H9 (cell line): ENCODE results near the gene RPLP2. TPM values are rescaled to one million over a fixed set of nuclear protein-coding genes. Genes with fewer than 3 reads are reported as not detected.
A peak's percentile ranks its signal among the peaks of the same experiment; 100 is the strongest.

ENCODE experiments used
- DNase-seq: peaks from one replicate; pipeline ENCODE4 v3.0.0-alpha.2; 2017
- H2AFZ ChIP-seq: one replicate; pipeline ENCODE4 v1.6.1; 2013; ENCODE audit warnings: mild to moderate bottlenecking, low read length, control low read depth, moderate library complexity
- H2AK5ac ChIP-seq: 2 replicates; pipeline ENCODE4 v1.6.1; 2013; ENCODE audit warnings: low read length, control low read depth, mixed read lengths; ENCODE audit not compliant: insufficient read length
- H2BK120ac ChIP-seq: one replicate; pipeline ENCODE4 v1.6.1; 2013; ENCODE audit warnings: low read depth, mild to moderate bottlenecking, low read length, control low read depth, inconsistent platforms; ENCODE audit not compliant: poor library complexity, severe bottlenecking
- H2BK12ac ChIP-seq: 2 replicates; pipeline ENCODE4 v1.6.1; 2013; ENCODE audit warnings: low read length, control low read depth, mixed read lengths, low read depth; ENCODE audit not compliant: insufficient read length
- H2BK15ac ChIP-seq: 2 replicates; pipeline ENCODE4 v1.6.1; 2013; ENCODE audit warnings: low read depth, low read length, control low read depth
- H2BK20ac ChIP-seq: one replicate; pipeline ENCODE4 v1.6.1; 2013; ENCODE audit warnings: low read depth, mild to moderate bottlenecking, low read length, control low read depth, inconsistent platforms; ENCODE audit not compliant: poor library complexity, severe bottlenecking
- H2BK5ac ChIP-seq: 2 replicates; pipeline ENCODE4 v1.6.1; 2013; ENCODE audit warnings: low read length, control low read depth, mixed read lengths; ENCODE audit not compliant: insufficient read length
- H3K14ac ChIP-seq: 2 replicates; pipeline ENCODE4 v1.6.1; 2013; ENCODE audit warnings: low read length, control low read depth; ENCODE audit not compliant: insufficient read depth
- H3K18ac ChIP-seq: 2 replicates; pipeline ENCODE4 v1.6.1; 2013; ENCODE audit warnings: low read depth, mild to moderate bottlenecking, mixed read lengths, low read length, control low read depth; ENCODE audit not compliant: insufficient read length
- H3K23ac ChIP-seq: 2 replicates; pipeline ENCODE4 v1.6.1; 2013; ENCODE audit warnings: low read length, control low read depth, mixed read lengths, low read depth; ENCODE audit not compliant: insufficient read length
- H3K23me2 ChIP-seq: 2 replicates; pipeline ENCODE4 v1.6.1; 2013; ENCODE audit warnings: low read depth, mild to moderate bottlenecking, mixed read lengths, low read length, control low read depth; ENCODE audit not compliant: insufficient read length, poor library complexity, severe bottlenecking
- H3K27ac ChIP-seq: 2 replicates; pipeline ENCODE4 v1.5.1; 2013; ENCODE audit warnings: low read length, control low read depth, mixed read lengths, low read depth; ENCODE audit not compliant: insufficient read length
- H3K27me3 ChIP-seq: 2 replicates; pipeline ENCODE4 v1.6.1; 2013; ENCODE audit warnings: low read length, control low read depth, inconsistent platforms; ENCODE audit not compliant: insufficient read depth
- H3K4ac ChIP-seq: 2 replicates; pipeline ENCODE4 v1.6.1; 2013; ENCODE audit warnings: low read depth, mild to moderate bottlenecking, control low read depth, inconsistent platforms, low read length, moderate library complexity
- H3K4me1 ChIP-seq: 2 replicates; pipeline ENCODE4 v1.6.1; 2013; ENCODE audit warnings: low read length, control low read depth, inconsistent platforms; ENCODE audit not compliant: insufficient read depth
- H3K4me2 ChIP-seq: 2 replicates; pipeline ENCODE4 v1.6.1; 2013; ENCODE audit warnings: low read length, control low read depth, mixed read lengths; ENCODE audit not compliant: insufficient read length, insufficient read depth
- H3K56ac ChIP-seq: 2 replicates; pipeline ENCODE4 v1.6.1; 2013; ENCODE audit warnings: low read depth, mild to moderate bottlenecking, mixed read lengths, low read length, control low read depth; ENCODE audit not compliant: insufficient read length
- H3K79me1 ChIP-seq: 2 replicates; pipeline ENCODE4 v1.6.1; 2013; ENCODE audit warnings: low read depth, mild to moderate bottlenecking, moderate library complexity, low read length, control low read depth, inconsistent platforms; ENCODE audit not compliant: insufficient read depth, poor library complexity, severe bottlenecking
- H3K79me2 ChIP-seq: 2 replicates; pipeline ENCODE4 v1.6.1; 2013; ENCODE audit warnings: low read length, control low read depth, inconsistent platforms; ENCODE audit not compliant: insufficient read depth
- H3K9ac ChIP-seq: 2 replicates; pipeline ENCODE4 v1.6.1; 2013; ENCODE audit warnings: low read length, control low read depth, mixed read lengths; ENCODE audit not compliant: insufficient read length; ENCODE audit errors: extremely low read depth
- H3K9me3 ChIP-seq: one replicate; pipeline ENCODE4 v1.6.1; 2013; ENCODE audit warnings: low read depth, low read length, inconsistent platforms; ENCODE audit not compliant: control insufficient read depth
- H3T11ph ChIP-seq: one replicate; pipeline ENCODE4 v1.6.1; 2013; ENCODE audit warnings: mild to moderate bottlenecking, low read length, control low read depth, inconsistent platforms
- H4K20me1 ChIP-seq: one replicate; pipeline ENCODE4 v1.6.1; 2013; ENCODE audit not compliant: control insufficient read depth, insufficient read length, insufficient read depth
- H4K5ac ChIP-seq: 2 replicates; pipeline ENCODE4 v1.6.1; 2013; ENCODE audit warnings: low read depth, mild to moderate bottlenecking, mixed read lengths, low read length, control low read depth; ENCODE audit not compliant: insufficient read length
- H4K8ac ChIP-seq: replicated peaks from 2 replicates; pipeline ENCODE4 v1.6.1; 2013; ENCODE audit warnings: low read length, control low read depth, mixed read lengths, low read depth; ENCODE audit not compliant: insufficient read length
- H4K91ac ChIP-seq: 2 replicates; pipeline ENCODE4 v1.6.1; 2013; ENCODE audit warnings: low read depth, mild to moderate bottlenecking, moderate library complexity, mixed read lengths, low read length, control low read depth; ENCODE audit not compliant: insufficient read length
- H3K27ac Mint-ChIP-seq, 3 experiments: 2 replicates in 2 of 3; 3 replicates in 1 of 3; pipeline ENCODE4 v1.8.0; 2020 to 2021; ENCODE audit warnings: mixed read lengths in 3 of 3, mild to moderate bottlenecking in 1 of 3, moderate library complexity in 1 of 3
- H3K27me3 Mint-ChIP-seq: 2 replicates; pipeline ENCODE4 v1.8.0; 2021; ENCODE audit warnings: low read depth, mild to moderate bottlenecking, moderate library complexity, mixed read lengths
- H3K36me3 Mint-ChIP-seq, 3 experiments: 2 replicates in 2 of 3; 3 replicates in 1 of 3; pipeline ENCODE4 v1.8.0; 2020 to 2021; ENCODE audit warnings: low read depth in 3 of 3, mixed read lengths in 3 of 3; ENCODE audit not compliant: insufficient read depth in 1 of 3
- H3K4me1 Mint-ChIP-seq, 2 experiments: 2 replicates each; pipeline ENCODE4 v1.8.0; 2020; ENCODE audit warnings: mixed read lengths in 2 of 2
- H3K4me3 Mint-ChIP-seq, 2 experiments: 2 replicates in 1 of 2; 3 replicates in 1 of 2; pipeline ENCODE4 v1.8.0; 2020 to 2021; ENCODE audit warnings: mild to moderate bottlenecking in 2 of 2, mixed read lengths in 2 of 2, moderate library complexity in 1 of 2
- H3K9me3 Mint-ChIP-seq, 2 experiments: 2 replicates in 1 of 2; 3 replicates in 1 of 2; pipeline ENCODE4 v1.8.0; 2020; ENCODE audit warnings: mild to moderate bottlenecking in 2 of 2, mixed read lengths in 2 of 2, moderate library complexity in 1 of 2
- WGBS: extraction: QIAGEN DNeasy Blood & Tissue Kit; methylation state at CpG from one replicate; pipeline ENCODE4 v1.1.7; 2013; ENCODE audit warnings: missing lambda C conversion rate, low lambda C conversion rate, mixed read lengths; ENCODE audit not compliant: insufficient read length; ENCODE audit errors: extremely low coverage; 5-methylcytosine and 5-hydroxymethylcytosine counted together
- total RNA-seq: library from RNA; stranded (reverse); gene quantifications from 2 replicates; pipeline ENCODE4 v1.2.1, GENCODE V29; 2021
- TF ChIP-seq, protein P1 (sequence below): fragments of 200-600 bp; sonication (generic); conservative IDR thresholded peaks from 3 replicates; pipeline ENCODE4 v1.8.0; 2021; ENCODE audit warnings: antibody characterized with exemption, mild to moderate bottlenecking

Gene RPLP2
- total RNA-seq, 1 experiment from 2014 or later = 2,138 TPM

DNA sequence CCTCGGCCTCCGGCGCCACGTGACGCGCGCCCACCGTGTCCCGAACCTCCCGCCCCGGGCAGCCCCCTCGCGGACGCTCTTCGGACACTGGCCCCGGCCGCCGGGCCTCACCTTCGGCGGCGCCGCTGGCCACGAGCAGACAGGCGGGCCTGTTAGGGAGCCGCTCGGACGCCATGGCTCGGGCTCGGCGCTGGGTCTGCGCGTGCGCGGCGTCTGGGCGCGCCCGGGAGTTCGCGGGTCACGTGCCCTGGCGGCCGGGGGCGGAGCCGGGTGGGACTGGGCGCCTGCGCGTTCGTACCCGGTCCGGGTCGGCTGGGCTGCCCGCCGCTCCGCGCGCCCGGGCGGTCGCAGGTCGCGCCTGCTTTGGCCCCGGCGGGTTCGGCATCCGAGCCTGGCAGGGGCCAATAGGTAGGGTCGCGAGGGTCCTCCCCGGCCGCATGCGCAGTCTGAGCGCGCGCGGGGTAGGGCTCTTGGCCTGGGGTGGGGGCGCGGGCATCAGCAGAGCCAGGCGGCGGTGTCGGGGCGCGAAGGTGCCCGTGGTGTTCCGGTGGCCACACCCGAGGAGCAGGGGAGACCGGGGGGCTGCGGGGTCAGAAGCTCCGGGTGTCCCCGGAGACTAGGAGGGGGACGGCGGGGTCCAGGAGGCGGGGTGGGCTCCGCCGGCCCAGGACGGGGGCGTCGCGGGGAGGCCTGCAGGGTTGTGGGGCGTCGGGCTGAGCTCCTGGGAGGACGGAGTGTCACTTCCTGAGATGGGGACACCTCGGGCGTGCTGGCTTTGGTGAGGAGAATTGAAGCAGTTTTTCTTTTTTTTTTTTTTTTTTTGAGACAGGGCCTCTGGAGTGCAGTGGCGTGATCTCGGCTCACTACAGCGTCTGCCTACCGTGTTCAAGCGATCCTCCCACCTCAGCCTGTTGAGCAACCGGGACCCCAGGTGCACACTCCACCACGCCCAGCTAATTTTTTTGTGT, 32.2 kb upstream of the RPLP2 start, which contains the start of gene GATD1:
GATD1 (minus strand) TSS at position 200 of the 968 bp plus-strand sequence; CDS start at position 175, 25 bp downstream.
- peaks cover 22 to 29% of the 10 kb centered on the region in 2 experiments for H3K4me1 Mint-ChIP-seq
- no peak within 1 kb of the TSS for H4K5ac ChIP-seq
- peaks cover 4 to 17% (median 13%) of the 10 kb centered on the region in 3 experiments; a peak in 6 of 7 replicates for H3K36me3 Mint-ChIP-seq
- no peaks in the 10 kb centered on the region for H3K9me3 ChIP-seq
- H3K4me1 ChIP-seq = no peaks in the 10 kb centered on the region; the same call in 1 of the 2 replicates
- H3K4me3 Mint-ChIP-seq = peak within 1 kb of the TSS; percentile 82 to 91
- H3K79me2 ChIP-seq = peaks cover 4% of the 10 kb centered on the region; the same call in 1 of the 2 replicates
- peak; percentile 91 for DNase-seq
- no peaks in the 10 kb centered on the region for H4K20me1 ChIP-seq
- no CpG with 5 or more reads among the region's 110 CpGs for WGBS
- H3T11ph ChIP-seq = no peak within 1 kb of the TSS
- no peaks in the 10 kb centered on the region for H3K9me3 Mint-ChIP-seq
- H2BK120ac ChIP-seq = no peak within 1 kb of the TSS
- H3K27ac Mint-ChIP-seq = peak within 1 kb of the TSS; percentile 53 to 88 (median 59); a peak in 6 of 7 replicates
- no peak within 1 kb of the TSS for H2AFZ ChIP-seq
- no peak within 1 kb of the TSS for H2BK15ac ChIP-seq
- H3K9ac ChIP-seq = peak within 1 kb of the TSS; percentile 68
- no peak within 1 kb of the TSS for H3K23ac ChIP-seq
- H3K27ac ChIP-seq = no peak within 1 kb of the TSS
- no peak within 1 kb of the TSS for H2BK20ac ChIP-seq
- H3K4me2 ChIP-seq = peak within 1 kb of the TSS; percentile 78
- no peak within 1 kb of the TSS for H4K8ac ChIP-seq
- no peaks in the 10 kb centered on the region for H3K27me3 Mint-ChIP-seq
- H2BK12ac ChIP-seq = no peak within 1 kb of the TSS
- H2BK5ac ChIP-seq = no peak within 1 kb of the TSS
- H3K14ac ChIP-seq = peak within 1 kb of the TSS; percentile 84
- H2AK5ac ChIP-seq = peak within 1 kb of the TSS; percentile 15
- H3K23me2 ChIP-seq = peaks cover 17% of the 10 kb centered on the region
- H3K79me1 ChIP-seq = peaks cover 12% of the 10 kb centered on the region
- peak within 1 kb of the TSS; percentile 69 for H3K18ac ChIP-seq
- no peak within 1 kb of the TSS for H4K91ac ChIP-seq
- no peaks in the 10 kb centered on the region for H3K27me3 ChIP-seq
- TF ChIP-seq, protein P1, sequence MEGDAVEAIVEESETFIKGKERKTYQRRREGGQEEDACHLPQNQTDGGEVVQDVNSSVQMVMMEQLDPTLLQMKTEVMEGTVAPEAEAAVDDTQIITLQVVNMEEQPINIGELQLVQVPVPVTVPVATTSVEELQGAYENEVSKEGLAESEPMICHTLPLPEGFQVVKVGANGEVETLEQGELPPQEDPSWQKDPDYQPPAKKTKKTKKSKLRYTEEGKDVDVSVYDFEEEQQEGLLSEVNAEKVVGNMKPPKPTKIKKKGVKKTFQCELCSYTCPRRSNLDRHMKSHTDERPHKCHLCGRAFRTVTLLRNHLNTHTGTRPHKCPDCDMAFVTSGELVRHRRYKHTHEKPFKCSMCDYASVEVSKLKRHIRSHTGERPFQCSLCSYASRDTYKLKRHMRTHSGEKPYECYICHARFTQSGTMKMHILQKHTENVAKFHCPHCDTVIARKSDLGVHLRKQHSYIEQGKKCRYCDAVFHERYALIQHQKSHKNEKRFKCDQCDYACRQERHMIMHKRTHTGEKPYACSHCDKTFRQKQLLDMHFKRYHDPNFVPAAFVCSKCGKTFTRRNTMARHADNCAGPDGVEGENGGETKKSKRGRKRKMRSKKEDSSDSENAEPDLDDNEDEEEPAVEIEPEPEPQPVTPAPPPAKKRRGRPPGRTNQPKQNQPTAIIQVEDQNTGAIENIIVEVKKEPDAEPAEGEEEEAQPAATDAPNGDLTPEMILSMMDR = no peak
- H3K4ac ChIP-seq = no peak within 1 kb of the TSS
- no peak within 1 kb of the TSS for H3K56ac ChIP-seq
